HG03135 (cell line): Measurements from ENCODE around the gene S100A4.
"Not testable (repeated sequence)": the region's sequence is repeated elsewhere in the genome, so short reads cannot be mapped to it uniquely, and the experiment has no call there.

Experiments
- ATAC-seq: cut with Tn5 transposase; IDR thresholded peaks from one replicate; pipeline ENCODE4 v1.9.1; 2021; ENCODE audit warnings: mild to moderate bottlenecking, moderate library complexity; ENCODE audit not compliant: unreplicated experiment

S100A4 gene

DNA sequence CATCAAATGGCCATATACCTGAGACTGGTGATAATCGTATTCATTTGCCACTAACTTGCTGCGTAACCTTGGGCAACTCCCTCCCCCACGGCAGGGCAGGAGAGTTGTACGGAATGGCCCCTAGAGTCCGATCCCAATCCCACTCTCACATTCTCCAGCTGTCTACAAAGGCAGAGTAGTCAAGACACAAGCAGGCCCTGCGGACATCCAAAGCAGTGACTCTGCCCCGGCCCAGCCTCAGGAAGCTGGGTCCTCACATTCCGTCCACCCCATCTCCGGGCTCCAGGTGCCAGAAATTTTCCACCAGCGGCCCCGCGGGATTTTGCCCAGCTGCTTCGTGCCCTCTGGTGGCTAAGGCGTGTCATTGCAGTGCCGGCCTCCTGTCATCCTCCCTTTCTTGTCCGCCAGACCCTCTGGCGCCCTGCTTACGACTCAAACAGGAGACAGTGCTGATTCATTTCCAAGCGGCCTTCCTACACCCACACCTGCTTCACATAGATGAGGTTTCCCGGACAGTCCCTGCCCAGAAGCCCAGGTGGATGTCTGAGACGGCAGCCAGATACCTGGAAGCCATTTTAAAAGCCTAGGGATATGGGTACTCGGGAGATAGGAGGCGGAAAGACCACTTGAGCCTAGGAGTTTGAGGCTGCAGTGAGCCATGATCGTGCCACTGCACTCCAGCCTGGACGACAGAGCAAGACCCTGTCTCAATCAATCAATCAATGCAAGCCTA is 22.9 kb upstream of the S100A4 start:
- ATAC-seq = no peak

DNA sequence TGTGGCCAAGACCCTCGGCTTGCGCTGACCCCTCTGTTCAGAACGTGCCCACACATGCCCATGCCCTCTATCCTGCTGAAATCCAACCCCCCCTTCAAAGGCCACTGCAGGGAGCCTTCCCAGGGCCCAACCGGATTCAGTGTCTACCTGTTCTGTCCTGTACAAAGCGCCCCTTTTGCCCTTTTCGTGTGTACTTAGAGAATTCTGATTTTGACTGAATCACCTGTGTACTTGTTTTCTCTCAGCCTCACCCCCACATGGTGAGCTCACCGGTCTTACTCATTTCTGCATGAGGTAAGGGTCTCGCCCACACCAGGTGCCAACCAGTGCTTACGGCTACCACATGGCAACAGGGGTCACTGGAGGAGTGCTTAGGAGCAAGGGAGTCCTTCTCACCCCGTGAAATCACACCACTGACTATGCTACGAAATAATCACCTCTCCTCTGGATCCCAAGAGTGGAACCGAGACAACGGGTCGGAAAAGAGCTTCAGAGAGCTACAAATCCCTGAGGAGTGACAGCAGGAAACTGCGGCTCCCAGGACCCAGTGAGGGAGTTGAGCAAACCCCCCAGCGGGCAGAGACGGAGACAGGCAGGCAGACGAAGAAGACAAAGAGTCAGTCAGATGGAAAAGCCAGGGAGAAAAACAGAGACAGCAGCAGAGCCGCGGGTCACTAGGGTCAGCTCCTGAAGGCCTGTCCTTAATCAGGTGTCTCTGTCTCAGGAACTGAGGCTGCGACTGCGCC is 22.2 kb upstream of the S100A4 start:
- no peak for ATAC-seq

DNA sequence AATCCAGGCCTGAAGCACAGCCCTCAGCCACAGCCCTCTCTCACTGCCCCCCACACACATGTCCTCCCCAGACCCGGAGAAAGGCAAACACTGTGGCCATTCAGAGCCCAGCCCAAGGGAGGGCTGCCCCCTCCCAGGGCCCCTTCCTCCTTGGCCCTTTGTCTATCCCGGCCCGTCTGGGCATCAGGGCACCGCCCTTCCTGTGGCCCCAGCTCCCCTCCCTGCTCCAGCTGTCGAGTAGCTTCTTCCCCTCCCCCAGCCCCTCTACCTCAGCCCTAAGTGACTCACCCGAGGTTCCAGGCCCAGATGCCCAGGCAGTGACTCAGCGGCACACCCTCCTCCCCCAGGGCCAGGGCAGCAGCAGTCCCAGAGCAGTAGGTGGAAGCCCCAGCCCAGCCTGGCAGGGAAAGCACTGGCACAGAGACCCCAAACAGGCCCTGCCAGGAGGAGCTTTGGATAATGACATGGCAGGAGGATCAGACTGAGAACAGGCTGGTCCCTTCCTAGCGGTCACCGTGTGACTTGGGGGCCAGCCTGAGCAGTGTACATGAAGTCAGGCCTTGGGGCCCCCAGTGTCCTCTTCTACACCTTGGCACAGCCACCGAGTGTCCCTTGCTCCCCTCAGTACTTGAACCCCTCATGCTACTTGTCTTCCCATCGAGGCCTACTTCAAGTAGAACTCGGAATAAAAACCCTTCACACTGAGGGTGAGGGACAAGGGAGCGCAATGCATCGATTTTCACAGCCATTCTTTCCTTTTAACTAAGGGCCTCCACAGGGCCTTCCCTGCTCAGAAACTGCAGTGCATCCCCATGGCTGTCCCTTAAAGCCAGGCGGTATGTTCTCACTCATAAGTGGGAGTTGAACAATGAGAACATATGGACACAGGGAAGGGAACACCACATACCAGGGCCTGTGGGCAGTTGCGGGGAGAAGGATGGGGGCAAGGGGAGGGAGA is 21.1 kb upstream of the S100A4 start:
- ATAC-seq = no peak

DNA sequence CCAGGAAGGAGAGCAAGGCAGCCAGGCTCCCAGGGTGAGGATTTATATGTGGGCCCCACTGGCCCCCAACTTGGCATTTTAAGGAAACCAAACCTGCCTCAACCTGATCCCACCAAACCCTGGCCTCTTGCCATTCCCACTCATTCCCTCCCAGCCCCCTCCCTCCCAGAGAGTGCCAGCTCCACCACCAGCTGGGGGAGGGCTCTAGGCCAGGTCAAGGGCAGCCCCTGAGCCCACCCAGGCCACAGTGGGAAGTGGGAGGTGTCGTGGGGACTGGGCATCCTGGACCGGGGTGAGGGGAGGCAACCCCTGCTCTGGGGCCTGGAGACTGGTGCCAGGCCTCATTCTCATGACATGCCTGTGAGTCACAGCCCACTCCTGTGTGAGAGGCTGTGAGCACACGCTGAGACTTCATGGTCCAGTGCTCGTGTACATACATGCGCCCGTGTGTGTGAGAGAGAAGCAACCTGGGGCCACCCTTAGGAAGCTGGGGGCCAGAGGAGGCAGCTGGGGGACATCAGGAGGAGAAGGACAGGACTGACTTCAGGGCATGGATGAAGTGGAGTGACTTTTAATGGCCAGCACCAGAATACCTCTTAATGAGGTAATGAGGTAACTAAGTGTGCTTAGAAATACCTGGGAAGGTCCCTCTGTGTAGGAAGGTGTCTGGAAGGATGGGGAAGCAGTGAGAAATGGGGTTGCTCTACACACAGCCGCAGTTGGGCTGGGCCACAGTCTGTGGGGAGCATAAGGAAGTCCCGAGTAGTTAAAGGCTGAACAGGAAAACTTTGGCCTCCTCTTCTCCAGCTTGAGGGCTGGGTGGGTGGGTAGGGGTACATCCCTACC is 20.1 kb upstream of the S100A4 start, which contains the start of gene S100A2:
Gene S100A2, minus strand, starts transcription at position 316 of the 846 bp plus-strand sequence. CDS start 1,967 bp downstream, outside the sequence.
- ATAC-seq = no peak

DNA sequence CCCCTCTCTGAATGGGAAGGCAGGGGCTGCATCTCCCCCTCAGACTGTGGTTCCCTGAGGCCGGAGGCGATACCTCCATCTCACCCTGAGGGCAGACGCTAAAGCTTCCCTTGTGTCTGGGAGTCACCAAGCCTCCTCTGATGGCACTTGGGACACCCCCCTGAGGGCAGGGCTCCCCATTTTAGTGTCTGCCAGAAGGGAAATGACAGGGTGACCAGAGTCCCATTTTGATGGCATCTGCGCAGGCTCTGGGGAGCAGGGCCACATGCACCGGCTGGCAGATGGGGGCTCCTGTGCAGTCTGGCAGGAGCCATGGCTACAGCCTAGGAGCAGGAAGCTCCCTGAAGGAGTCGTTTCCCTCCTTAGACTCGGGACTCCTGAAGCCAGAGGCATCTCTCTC is 18.4 kb upstream of the S100A4 start:
- ATAC-seq = no peak

DNA sequence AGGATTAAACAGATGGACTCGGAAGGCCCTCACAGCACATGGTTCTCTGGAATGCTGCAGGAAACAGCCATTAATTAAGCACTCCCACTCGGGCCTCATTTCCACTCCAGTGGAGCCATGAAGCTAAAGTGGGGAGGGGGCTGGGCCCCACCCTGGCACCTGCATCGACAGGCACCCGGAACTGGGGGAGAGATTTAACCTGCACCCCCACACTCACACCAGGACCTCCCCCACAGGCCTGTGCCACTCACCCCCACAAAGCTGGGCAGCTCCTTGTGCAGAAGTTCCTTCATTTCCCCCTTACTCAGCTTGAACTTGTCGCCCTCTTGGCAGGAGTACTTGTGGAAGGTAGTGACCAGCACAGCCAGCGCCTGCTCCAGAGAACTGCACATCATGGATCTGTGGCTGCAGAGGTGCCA is 17.9 kb upstream of the S100A4 start:
- ATAC-seq = no peak

DNA sequence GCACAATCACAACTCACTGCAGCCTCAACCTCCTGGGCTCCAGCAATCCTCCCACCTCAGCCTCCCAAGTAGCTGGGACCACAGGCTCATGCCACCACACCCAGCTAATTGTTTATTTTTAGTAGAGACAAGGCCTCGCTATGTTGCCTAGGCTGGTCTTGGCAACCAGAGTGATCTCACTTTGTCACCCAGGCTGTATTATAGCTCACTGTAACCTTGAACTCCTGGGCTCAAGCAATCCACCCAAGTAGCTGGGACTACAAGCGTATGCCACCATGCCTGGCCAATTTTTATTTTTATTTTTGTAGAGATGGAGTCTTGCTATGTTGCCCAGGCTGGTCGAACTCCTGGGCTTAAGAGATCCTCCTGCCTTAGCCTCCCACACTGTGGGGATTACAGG is 16.4 kb upstream of the S100A4 start:
- not testable (repeated sequence) for ATAC-seq

DNA sequence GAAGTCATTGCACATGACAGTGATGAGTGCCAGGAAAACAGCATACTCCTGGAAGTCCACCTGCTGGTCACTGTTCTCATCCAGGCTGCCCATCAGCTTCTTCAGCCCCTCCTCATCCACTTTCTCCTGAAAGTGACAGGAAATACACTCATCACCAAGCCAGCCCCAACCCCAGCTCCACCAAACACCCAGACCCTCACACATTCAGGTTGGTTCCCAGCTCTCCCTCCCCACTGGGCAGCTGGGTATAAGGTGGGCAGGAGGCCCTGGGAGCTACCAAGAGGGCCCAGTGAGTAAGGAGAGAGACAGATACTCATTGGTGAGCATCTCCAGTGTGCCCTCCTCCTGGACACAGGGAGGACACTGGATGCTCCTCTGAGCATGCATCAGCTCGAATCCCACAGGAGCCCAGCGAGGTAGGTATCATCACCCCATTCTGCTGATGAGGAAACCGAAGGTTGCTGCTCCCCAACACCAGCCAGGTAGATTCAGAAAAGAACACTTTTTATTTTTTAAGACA is 15.9 kb upstream of the S100A4 start:
- ATAC-seq = no peak

DNA sequence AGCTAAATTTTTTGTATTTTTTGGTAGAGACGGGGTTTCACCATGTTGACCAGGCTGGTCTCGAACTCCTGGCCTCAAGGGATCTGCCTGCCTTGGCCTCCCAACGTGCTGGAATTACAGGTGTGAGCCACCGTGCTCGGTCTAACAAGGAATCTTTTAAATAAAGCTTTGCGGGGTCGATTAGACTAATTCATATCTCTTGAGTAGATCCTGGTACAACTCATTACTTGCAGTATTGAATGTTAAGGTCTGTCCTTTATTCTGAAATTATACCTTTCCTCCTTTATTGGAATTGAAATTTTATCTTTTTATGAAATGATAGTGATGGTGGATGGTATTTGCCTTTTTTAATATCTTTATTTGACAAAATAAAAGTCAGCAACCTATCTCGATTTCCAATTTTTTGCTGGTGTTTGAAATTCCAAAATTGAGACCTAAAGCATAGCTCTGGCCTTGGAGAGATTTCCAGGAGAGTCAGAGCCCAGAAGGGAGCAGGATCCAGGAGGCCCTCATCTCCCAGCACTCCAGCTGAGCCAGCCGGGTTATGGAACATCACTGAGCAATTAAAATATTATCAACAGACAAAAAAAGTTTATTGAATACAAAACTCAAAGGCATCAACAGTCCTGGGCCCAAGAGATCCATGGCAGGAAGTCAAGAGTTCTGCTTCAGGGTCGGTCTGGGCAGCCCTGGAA is 15.3 kb upstream of the S100A4 start:
- no peak for ATAC-seq

DNA sequence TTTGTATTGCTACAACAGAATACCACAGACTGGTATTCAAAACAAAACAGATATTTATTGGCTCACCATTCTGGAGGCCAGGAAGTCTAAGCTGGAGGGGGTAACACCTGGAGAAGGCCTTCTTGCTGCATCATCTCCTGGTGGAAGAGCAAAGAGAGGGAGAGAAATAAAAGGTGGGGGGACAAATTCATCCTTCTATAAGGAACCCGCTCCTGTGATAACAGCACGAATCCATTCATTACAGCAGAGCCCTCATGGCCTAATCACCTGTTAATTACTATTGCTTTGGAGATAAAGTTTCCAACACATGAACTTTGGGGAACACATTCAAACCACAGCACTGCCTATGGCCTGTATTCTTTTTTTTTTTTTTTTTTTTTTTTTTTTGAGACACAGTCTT is 14.6 kb upstream of the S100A4 start:
- ATAC-seq = no peak

DNA sequence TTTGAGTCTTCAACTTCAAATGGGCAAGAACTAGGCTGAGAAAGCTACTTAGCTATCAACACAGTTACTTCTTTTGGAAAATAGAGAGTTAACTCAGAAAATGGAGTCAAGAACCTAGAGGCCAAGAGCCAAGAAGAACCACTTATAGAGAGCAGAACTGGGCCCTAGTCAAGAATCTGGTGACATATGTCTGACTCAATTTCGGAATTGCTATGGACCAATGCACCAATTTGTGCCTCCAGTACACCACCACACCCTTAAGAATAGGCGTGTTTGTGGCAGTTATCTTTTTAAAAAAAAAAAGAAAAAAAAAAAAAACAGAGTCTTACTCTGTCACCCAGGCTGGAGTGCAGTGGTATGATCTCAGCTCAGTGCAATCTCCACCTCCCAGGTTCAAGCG is 12.3 kb upstream of the S100A4 start:
- no peak for ATAC-seq

DNA sequence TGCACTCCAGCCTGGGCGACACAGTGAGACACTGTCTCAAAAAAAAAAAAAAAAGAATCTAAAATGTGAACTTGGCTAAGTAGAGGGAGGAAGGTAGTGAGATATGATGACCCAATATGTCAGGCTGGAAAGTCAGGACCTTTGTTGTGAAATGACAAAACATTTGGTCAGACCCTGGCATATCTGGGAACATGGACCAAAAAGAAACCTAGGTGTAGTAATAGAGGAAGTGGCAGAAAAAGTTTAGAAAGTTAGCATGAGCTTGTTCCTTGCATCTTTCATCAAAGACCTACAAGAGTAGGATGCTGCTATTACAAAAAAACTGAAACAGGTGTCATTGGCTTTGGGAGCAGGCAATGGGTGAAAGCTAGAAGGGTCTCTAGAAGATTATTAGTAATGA is 10.7 kb upstream of the S100A4 start:
- no peak for ATAC-seq

DNA sequence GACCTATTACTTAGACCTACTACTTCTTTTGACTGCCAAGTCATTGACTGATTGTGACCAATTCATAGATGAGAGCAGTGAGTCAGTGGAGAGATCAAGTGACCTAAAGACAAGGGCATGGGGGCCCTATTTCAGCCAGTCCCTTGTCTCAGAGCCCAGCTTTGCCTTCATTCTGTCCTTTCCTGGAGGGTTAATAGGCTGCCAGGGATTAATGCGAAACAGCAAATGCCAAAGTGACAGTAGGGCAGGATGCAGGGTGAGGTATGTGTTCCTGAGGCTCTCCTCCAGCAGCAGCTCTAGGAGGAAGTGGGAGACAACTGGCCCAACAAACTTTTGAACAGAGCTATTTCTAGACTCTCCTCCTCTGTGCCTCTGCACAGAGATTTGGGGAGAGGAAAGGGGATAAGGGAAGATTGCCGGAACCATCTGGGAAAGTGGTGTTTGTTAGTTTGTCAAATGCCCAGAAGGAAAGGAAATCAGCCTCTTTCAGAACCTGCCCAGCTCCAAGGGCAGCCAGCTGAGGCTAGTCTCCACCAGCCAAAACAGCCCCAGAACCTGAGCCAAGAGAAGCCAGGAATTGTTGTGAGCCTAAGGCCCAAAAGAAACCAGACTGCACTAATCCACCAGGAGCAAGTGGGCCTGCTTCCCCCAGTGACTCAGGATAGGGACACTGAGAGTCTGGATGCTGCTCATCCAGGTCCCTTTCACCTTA is 8.4 kb upstream of the S100A4 start:
- ATAC-seq = no peak

DNA sequence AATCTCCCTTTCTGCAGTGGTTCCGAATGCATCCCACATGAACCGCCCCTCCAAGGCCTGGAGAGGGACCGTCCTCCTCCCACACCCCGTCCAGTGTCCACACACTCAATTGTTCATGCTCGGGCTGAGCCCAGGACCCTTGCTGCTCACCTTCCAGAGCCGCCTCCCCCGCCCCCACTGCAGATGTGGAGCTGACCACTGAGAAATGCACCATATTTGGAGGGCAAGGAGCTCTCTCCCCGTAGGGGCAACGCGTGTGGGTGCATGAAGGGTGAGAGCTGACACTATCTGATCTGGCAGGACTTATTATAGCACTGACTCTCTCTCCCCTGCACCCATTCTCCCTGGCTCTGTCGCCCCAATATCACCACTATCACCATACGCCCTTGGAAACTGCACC is 7.5 kb upstream of the S100A4 start:
- no peak for ATAC-seq

DNA sequence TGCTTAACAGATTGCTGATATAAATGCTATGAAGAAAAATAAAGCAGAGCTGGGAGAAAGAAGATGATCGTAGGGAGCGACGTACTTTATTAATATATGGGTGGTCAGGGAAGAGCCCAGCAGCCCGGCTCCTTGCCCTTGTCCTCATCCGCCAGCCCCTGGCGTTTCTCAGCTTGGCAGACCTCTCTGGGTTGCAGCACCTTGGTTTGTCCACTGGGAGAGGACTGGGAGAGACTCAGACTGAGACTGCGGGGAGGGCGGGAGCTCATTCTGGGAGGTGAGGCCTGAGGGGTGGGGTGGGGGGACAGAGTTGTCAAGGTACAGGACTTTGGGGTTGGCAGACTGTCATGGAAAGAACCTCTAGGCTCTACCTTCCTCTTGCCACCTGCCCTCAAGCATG is 6.7 kb upstream of the S100A4 start:
- ATAC-seq = no peak

DNA sequence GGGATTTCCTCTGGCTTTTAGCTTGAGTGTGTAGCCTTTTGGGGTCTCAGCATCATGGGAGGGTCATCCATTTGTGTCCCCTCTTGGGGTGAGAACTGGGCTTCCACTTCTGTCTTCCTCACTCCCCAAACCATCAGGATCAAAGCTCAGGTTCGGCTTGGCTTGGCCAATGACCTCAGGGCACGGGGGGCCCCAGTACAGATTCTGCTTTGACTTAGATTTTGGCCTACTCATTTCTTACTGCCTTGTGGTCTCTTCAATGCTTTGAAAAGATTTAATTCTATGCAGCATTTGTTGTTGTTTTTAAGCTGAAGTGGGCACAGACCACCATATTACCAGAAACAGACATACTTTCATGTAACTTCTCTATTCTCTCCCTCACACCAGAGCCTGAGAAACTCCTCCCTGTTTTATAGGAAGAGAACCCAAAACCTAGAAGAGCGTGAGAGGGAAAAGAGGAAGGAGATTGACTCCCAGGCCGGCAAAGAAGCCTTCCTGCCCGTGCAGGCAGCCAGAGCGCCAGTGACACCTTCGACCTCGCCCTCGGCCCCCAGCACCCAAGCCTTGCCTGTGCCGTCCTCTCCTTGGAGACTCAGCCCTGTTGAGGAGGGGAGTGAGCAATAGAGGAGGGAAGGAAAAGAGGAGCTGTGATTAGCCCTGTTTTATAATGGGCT is 5.4 kb upstream of the S100A4 start:
- no peak for ATAC-seq

DNA sequence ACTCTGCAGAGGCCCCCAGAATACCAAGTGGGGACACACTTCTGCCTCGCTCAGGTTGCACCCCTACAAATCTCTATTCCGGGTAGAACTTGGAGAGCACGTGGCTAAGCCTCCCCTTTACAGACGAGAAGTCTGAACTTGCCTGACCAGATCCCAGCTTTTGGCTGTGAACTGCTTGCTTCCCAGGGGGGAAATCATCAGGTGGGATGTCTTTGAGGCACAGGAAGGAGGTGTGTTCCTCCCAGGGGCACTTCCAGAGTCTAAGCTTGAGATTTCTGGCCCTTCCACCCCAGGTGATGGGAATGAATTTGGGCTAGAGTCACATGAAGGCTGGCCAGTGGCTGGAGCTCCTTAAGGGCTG is 4.8 kb upstream of the S100A4 start:
- no peak for ATAC-seq

DNA sequence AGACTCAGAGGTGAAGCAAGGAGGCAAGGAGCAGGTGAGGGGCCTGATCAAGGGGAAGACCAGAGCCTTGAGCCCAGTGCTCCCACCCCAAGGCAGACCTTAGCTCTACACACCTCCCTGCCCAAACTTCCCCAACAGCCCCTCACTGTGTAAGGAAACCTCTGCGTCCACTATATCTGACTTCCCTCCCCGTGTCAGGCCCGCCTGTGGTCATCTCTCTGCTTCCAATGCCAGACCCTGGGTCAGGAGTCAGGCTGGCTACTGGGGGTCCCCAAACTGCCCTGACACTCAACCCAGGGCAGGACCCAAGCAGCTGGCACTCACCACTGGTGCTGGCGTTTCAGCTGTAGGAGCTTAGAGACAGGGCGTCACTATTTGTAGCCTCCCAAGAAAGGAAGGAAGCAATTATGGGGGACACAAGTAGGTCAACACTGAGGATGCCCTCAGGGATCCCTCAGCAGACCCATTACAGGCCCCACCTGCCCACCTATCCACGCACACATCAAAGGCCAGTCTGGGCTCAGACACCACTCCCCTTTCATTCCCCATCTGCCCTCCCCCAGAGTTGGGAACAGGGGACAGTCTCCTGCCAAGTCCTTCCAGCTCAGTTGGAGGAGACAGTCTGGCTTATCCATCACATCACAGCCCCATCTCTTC is 4.3 kb upstream of the S100A4 start:
- no peak for ATAC-seq
